ENCODE measurements around the gene DIP2C.
A peak's percentile ranks its signal among the peaks of the same experiment; 100 is the strongest.
"Not testable (repeated sequence)": the region's sequence is repeated elsewhere in the genome, so short reads cannot be mapped to it uniquely, and the experiment has no call there.

DIP2C gene

DNA sequence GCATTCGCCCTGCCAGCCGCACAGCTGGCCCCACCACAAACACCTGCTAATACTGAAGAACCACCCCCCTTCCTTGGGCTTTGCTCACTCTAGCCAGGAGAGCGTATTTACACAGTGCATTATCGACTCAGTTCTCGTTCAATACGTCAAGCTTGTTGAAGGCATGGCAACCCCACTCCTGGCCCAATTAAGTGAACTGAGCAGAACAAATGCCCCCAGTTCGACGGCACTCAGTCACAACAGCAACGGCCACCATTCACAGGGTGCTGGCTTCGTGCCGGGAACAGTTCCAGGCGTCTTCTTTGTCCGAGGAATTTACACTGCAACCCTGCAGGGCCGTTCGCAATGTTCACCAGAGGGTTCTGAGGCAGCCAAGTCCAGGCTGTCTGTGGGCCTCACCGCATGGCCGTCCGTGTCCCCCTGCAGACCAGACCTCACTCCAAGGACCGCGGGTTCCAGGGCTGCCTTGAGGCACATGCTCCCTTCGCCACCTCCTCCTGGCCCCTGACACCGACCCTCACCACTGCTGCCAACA is 175.3 kb downstream of the DIP2C start:
- no peak for DNase-seq (ENCODE audit: low spot score)

DNA sequence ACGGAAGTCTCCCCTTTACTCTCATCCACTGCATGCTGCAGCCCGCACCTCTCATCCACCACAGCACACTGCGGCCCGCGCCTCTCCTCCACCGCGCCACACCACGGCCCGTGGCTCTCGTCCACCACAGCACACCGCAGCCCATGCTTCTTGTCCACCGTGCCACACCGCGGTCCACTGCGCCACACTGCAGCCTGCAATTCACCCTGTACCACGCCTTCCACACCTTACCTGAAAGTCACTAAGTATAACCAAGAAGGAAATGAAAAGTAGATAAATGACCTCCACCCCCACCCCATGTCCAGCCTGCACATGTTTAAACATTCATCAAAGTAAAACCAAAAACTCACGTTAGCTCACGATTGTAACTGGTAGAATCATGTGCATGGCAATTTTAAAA is 176.1 kb downstream of the DIP2C start:
- no peak for DNase-seq (ENCODE audit: low spot score)

- DNase-seq (ENCODE audit: low spot score), result not testable (repeated sequence)
Observed at GRCh38 chr10:512661-513060, 176.8 kb downstream of the DIP2C start.

DNA sequence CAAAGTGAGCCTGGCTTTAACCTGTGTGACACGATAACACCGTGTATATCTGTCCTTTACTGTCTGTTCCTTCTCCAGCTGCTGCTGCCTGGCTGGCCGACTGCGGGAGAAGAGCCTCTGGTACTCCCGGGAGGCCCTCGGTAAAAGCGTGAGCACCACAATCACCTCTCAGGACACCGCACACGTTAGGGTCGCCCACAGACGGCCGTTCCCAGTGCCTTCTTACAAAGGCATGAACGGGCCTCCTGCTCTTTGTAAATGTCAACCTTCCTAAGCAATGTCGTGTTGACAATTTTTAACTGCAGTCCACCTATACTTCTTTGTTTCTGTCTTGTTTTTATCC is 177.6 kb downstream of the DIP2C start:
- no peak for DNase-seq (ENCODE audit: low spot score)

GRCh38 chr10:511101-511848 is 178.2 kb downstream of the DIP2C start:
- DNase-seq (ENCODE audit: low spot score), result peak; percentile 93

DNA sequence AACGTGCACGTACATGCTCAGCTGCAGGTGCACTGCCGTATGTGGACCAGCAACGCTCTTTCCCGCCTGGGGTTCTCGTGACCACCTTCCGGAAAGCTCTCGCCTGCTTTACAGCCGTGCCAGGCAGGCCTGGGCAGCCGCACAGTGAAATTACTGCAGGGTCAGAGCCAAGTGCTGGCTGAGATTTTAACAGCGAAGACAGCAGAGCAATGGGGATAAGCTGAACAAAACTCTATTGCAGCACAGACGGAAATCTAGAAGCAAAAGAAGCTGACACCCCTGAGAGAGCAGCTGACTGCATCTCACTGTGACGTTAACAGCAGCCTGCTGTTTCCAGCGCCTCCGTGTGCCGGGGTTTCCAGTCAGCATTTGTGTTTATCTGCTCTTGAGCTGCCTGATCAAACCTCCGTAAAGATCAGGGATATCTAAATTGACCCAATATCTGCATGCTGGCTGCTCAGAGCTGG is 179.0 kb downstream of the DIP2C start:
- DNase-seq (ENCODE audit: low spot score), result no peak

DNA sequence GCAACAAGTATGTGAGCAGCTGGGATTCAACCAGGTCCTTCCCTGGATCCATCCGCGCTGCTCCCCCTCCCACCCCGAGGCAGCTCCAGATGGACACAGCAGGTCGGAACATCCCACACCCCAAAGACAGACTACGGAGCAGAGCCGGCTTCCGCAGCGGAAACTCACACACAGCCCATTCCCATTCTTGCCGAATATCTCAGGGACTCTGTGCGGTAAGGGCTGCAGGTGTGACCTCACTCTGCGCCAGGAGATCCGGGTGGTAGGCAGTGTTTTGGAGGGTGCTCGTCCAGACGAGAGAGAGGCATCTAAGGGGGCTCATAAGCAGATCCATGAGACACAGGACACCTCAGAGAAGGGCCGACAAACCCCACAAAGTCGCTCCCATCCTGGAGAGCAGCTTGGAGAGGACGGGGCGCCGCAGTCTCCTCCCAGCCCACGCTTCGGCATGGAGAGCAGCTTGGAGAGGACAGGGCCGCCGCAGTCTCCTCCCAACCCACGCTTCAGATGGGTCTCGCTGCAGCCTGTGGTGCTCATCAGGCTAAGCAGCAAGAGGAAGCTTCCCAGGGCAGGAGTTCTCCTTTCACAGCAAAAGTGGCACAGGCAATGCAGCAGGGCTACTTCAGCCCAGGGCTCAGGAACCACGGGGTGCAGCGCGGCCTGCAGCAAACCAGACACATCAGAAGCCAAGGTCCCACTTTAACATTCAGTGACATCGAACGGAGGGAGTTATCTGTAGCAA is 179.9 kb downstream of the DIP2C start:
- no peak for DNase-seq (ENCODE audit: low spot score)

GRCh38 chr10:508726-509125 is 180.7 kb downstream of the DIP2C start:
- DNase-seq (ENCODE audit: low spot score), result no peak

DNA sequence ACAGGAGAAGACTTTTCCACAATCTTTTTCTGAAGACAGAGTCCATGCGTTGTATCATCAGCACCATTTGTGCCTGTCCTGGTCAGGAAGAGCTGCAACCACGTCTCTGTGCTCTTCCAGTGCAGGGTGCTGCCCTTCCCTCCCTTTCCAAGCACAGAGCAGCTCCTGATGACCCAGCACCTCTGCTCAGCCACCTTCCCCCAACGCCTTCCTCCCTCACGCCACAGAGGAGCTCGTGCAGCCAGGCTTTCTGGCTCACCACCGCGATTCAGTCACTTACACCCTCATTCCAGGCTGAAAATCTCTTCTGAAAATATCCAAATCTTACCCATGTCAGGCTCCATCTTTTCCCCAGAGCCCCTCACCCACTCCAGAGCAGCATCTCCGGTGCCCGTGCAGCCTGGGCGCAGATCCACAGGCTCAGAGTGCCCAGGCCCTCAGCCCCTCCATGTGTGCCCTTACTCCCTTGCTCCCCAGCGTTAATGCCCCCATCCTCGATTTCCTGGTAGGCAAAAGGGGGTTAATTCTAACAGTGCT is 181.5 kb downstream of the DIP2C start:
- no peak for DNase-seq (ENCODE audit: low spot score)

DNA sequence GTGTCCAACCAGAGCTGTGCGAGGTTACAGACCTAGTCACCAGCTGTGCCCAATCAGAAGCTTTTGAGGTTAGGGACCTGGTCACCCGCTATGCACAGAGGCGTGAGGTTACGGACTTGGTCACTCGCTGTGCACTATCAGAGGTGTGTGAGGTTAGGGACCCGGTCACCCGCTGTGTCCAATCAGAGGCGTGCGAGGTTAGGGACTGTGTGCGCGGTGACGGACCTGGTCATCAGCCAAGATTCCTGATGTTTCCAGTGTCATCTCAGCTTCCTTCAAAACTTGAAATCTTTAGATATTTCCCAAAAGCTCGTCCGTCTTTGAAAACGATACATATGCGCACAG is 182.1 kb downstream of the DIP2C start:
- DNase-seq (ENCODE audit: low spot score), result no peak

DNA sequence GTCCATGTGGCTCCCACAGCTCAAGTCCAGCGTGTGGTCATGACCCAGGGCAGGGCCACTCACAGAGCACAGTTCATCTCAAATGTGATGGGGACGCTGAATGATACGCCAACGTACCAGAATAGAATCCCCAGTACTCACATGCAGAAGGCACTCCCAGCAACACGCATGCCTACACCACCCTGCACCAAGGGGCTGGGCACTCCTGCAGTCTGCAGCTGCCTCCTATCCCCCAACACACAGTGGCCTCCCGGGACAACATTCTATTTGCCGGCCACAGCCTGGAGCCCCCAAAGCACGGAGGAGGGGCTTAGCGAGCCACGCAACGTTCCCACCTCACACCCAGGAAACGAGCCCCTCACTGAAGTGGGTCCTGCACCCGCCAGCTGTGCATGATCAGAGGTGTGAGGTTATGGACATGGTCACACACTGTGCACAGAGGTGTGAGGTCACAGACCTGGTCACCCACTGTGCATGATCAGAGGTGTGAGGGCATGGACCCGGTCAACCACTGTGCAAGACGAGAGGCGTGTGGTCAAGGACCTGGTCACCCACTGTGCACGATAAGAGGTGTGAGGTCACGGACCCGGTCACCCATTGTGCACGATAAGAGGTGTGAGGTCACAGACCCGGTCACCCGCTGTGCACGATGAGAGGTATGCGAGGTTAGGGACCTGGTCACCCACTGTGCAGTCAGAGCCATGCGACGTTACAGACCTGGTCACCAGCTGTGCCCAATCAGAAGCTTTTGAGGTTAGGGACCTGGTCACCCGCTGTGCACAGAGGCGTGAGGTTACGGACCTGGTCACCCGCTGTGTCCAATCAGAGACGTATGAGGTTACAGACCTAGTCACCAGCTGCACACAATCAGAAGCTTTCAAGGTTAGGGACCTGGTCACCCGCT is 182.8 kb downstream of the DIP2C start:
- DNase-seq (ENCODE audit: low spot score), result no peak

DNA sequence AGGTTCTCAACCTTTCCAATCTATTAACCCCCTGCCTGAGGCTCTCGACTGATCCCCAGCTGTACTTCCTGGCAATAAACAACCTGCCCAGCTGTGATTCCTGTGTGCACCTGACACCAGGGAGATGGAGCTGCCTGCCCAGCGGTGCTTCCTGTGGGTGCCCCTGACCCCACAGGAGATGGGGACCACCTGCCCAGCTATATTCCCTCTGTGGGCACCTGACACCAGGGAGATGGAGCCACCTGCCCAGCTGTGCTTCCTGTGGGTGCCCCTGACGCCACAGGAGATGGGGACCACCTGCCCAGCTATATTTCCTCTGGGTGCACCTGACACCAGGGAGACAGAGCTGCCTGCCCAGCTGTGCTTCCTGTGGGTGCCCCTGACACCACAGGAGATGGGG is 184.0 kb downstream of the DIP2C start:
- no peak for DNase-seq (ENCODE audit: low spot score)

DNA sequence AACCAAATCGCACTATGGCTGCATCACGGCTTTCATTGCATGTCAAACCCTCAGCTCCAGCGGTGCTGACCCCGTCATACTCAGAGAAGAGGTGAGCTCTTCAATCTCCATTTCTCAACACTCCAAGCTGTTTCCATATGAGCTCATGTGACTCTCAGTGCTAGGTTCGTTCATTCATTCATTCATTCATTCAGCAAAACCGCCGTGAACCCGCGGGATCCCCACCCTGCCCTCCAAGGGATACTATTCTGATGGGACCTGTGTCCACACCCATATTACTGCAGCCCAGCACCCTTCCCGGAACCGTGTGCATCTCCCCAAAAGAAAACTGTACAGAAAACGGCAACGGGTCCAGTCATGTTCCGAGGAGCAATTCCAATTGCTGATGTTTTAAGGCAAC is 184.7 kb downstream of the DIP2C start:
- DNase-seq (ENCODE audit: low spot score), result no peak

GRCh38 chr10:504121-504611 is 185.3 kb downstream of the DIP2C start:
- no peak for DNase-seq (ENCODE audit: low spot score)

DNA sequence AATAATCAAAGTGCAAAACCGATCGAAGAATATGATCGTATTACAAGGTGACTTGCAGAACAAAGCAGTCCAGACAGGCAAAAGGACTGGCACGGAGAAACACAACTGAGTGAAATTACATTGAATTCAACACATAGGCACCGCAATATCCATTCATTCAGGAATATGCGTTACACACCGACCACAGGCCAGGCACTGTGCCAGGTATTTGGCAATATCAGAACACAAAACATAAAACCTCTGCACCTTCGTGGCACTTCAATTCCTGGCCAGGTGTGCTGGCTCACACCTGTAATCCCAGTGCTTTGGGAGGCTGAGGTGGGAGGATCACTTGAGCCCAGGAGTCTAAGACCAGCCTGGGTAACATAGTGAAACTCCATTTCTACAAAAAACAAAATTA is 187.9 kb downstream of the DIP2C start:
- no peak for DNase-seq (ENCODE audit: low spot score)

- DNase-seq (ENCODE audit: low spot score), result no peak
Observed at GRCh38 chr10:500876-501275, 188.6 kb downstream of the DIP2C start.

GRCh38 chr10:499991-500390 is 189.5 kb downstream of the DIP2C start:
- no peak for DNase-seq (ENCODE audit: low spot score)

GRCh38 chr10:498760-499435 is 190.6 kb downstream of the DIP2C start:
- no peak for DNase-seq (ENCODE audit: low spot score)

DNA sequence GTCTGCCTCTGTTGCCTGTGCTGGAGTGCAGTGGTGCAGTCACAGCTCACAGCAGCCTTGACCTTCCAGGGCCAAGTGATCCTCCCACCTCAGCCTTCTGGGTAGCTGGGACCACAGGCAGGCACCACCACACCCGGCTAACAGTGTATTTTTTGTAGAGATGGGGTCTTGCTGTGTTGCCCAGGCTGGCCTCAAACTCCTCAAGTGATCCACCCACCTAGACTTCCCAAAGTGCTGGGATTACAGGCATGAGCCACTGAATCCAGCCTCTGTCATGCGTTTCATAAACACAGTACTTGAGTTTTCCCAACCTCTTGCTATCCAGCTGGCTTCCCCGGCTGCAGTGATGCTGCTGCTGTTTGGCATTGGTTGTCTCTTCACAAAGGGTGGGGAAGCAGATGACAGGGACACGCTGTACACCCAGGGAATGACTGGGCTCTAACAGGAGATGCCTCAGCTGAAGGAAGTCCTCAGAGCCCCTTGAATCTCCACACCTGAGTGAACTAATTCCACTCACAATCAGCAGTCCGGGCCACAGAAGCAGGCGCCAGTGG is 191.5 kb downstream of the DIP2C start:
- DNase-seq (ENCODE audit: low spot score), result no peak

DNA sequence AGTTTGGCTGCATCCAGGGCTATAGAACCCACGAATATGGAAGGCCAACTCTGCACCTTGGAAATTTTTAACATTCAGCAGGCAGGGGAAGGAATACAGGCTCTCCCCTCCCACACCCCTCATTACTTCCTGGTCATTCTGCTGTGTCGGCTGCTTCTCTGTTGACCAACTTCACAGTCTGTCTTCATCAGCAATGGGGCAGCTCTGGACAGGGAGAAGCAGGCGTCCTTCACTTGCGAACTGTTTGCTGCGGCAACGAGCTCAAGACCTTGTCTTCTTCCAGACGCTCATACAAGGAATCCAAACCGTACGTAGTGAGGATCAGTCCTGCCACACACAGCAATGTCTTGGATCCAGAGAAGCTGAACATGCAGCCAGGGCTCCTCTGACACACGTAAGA is 192.2 kb downstream of the DIP2C start:
- no peak for DNase-seq (ENCODE audit: low spot score)

- DNase-seq (ENCODE audit: low spot score), result no peak
Observed at GRCh38 chr10:494556-494955, 194.9 kb downstream of the DIP2C start.
